GM15510 (cell line): Measurements from ENCODE around the gene NRXN3.

ENCODE experiments used
- POLR2A ChIP-seq: IDR thresholded peaks from 3 replicates; pipeline ENCODE4 v1.6.1; 2011; ENCODE audit warnings: borderline replicate concordance; ENCODE audit not compliant: insufficient read length; ENCODE audit errors: extremely low read depth

NRXN3 gene

DNA sequence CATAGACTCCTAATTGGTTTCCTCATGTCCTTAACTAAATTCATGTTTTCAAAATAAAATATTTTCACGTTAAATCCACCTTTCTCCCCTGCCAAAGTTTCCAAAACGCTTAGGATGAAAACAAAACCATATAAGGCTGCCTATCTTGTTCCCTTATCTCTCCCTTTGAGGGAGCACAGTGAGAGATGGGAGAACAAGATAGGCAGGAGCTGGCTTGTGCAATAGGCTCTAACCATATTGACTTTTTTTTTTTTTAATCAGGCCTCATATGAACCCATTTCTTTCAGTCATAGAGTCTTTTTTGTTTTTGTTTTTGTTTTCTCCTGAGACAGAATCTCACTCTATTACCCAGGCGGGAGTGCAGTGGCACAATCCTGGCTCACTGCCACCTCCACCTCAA lies 184.9 kb downstream of the NRXN3 start:
- TF ChIP-seq POLR2A: no peak

DNA sequence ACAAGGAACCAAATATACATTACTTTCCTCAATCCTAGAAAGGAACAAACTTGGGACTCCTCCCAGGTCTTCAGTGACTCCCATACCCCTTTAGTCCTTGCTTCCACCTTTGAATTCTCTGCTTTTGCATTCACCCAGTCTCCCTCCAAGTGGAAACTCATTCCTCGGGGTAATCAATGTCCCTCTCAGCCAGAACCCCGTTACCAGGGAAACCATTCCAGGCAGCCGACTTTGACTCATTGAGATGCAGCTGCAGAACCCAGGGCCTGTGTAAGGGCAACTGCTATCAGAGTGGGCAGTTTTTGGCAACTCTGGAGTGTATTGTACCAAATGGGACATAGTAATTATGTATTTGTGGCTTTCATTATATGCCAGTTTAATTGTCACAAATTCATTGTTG lies 186.2 kb downstream of the NRXN3 start:
- TF ChIP-seq POLR2A: no peak

DNA sequence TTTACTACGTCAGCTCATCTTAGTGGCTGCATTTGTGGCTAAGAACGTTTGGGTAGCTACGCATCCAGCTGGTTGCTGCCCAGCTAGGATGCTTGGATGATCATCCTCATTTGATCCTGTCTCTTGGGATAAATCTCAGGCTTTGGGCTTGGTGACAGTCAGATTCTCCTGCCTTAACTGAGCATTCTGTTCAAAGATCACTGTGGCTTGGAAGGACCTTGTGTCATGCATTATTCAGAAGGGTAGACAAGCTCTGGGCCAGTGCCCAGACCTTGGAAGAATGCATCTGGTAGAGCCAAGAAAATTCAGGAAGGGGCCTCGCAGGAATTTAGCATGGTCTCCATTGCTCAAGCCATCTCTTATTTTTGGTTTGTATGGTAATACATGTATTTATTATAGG lies 188.4 kb downstream of the NRXN3 start:
- no peak for TF ChIP-seq POLR2A

- TF ChIP-seq POLR2A: no peak
Measured at GRCh38 chr14:78359581-78359980, 189.4 kb downstream of the NRXN3 start.

DNA sequence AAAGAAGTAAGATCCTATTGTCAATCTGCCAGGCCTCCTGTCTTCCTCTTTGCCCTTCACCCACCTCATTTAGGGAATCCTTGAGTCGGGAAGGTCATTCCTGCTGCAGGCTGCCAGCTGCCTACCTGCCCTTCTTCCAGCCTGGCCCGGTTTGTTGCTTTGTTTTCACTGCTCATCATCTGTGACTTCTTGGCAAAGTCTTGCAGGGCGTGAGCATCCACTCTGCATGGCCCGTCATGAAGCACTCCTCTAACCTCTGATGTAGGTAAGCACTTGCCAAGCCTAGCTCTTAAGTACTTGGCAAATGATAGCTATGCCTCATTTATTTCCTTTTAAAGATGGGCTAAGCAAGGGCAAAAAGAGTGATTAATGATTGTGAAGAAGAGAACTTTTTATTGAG lies 192.8 kb downstream of the NRXN3 start:
- no peak for TF ChIP-seq POLR2A

- TF ChIP-seq POLR2A: no peak
Measured at GRCh38 chr14:78367355-78367754, 197.2 kb downstream of the NRXN3 start.

- no peak for TF ChIP-seq POLR2A
Measured at GRCh38 chr14:78383060-78383459, 212.9 kb downstream of the NRXN3 start.

DNA sequence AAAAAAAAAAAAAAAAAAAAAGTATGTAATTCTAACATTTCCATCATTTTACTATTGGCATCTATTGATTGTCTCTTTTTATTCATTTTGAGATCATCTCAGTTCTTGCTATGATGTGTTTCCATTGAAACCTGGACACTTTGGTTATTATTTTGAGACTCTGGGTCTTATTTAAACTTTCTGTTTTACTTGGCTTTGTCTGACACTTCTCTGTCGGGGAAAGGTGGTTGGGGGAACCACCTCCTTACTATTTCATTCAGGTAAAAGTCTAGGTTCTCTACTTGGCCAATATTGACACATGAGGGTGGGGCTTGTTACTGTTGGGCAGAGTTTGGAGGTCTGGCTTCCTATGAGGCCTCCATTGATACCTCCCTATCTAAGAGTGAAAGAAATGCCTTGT lies 228.0 kb downstream of the NRXN3 start:
- no peak for TF ChIP-seq POLR2A

DNA sequence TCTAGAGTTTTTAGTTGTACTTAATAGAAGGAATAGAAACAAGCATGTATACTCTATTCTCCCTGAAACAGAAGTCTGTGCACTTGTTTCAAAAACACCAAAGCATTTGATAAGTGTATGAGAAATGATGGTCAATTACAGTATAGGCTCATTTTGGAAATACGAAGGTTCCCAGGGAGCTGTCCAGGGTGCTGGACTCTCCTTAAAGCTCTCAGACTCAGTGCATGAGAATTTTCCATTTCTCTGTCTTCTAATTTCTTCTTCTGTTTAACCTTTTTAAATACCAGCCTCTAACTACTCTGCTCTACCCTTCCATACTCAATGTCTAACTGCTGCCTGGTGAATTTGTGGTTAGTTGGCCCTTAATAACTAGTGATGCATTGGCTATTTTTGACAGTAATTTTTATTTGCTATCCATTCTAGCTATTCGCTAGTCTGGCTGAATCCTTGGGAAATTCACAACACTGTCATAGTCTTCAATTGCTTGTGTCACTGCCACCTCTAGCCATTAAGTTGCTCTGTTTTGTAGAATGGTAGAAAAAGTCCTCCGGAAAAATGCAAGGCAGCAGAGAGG lies 229.2 kb downstream of the NRXN3 start:
- TF ChIP-seq POLR2A: no peak

DNA sequence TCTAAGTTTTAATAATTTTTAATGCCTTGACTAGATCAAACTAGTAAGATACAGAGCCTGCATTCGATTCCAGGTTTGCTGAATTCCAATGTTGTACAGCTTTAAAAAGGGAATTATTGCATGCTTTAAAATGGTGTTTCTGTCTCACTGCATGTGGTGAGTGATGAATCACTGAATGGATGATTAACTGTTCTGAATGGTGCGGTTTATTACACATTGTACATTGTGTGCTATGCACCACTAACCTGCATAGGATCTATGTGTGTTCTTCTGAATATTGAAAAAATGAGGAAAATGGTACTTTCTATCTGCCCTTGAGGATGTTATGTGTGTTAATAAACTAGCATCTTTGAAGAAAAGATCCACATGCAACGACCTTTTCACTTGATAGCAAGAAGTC lies 231.7 kb downstream of the NRXN3 start:
- TF ChIP-seq POLR2A: no peak

- TF ChIP-seq POLR2A: no peak
Measured at GRCh38 chr14:78403278-78403815, 233.2 kb downstream of the NRXN3 start.

DNA sequence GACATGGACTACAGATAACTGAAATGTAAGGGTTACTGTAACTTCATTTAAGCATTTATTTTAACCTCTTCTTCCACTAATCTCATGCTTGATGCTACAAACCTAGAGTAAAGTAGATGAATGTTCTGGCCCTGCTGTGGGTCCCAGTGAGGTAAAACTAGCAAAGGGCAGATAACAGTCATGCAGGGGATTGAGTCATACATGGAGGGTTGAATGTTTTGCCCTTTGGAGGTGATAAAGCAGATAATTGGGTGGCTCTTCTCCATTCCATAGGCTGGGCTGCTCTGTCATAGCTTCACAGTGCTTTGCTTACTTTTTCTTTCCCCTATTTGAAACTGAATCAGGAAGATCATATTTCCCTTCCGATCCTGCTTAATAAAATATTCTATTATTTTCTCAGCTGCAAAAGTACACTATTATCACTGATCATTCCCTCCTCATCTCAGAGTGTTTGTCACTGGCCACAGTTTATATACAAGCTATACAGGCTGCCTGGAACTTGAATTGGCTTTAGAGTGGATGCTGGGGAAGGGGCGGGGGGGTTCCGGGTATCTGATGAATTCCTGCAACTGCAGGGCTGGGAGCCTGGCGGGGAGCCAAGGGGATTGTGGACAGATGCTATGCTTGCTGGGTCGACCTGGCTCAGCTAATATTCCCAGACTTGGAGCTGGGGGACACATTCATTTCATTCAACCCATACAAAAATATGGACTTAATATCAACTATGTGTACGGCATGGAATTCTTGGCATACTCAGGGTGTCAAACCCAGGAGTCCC lies 235.1 kb downstream of the NRXN3 start:
- TF ChIP-seq POLR2A: no peak

GRCh38 chr14:78412475-78412874 lies 242.3 kb downstream of the NRXN3 start:
- no peak for TF ChIP-seq POLR2A

GRCh38 chr14:78414172-78414571 lies 244.0 kb downstream of the NRXN3 start:
- no peak for TF ChIP-seq POLR2A

- no peak for TF ChIP-seq POLR2A
Measured at GRCh38 chr14:78417532-78417931, 247.4 kb downstream of the NRXN3 start.

DNA sequence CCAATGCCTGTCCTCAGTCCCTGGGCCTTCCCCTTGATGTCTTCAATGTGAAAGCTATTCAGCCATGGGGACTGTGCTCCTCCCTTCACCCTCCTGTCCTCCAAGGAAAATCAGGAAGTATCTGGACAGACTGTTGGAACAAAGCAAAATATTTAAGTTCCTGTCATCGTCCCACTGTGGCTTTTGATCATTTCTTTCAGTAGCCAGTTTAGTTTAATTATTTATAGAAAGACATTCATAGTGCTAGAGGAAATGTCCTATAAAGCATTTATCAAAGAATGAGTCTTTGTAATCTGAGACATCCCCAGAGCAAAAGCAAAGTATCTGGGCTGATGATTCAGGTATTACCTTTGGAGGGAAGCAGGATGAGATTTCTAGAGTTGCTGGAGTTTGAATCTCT lies 254.1 kb downstream of the NRXN3 start:
- TF ChIP-seq POLR2A: no peak

- no peak for TF ChIP-seq POLR2A
Measured at GRCh38 chr14:78425330-78425729, 255.2 kb downstream of the NRXN3 start.

DNA sequence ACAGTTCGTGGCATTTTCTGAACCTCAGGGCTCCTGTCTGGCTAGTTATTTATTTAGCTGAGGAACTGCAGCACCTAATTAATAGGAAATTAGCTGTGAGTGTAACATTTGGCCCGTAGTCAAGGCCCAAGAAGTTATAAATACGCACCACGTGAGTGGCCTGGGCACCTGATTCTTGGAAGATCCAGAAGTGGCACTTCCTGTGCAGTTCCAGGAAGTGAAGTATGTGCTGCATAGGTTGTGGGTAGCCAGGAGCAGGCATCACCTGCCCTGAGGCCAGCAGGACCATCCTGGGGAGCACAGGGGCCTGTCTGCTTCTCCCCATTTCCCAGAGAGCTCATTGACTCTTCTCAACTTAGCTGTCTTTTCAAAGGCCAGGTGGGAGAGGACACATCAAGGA lies 255.6 kb downstream of the NRXN3 start:
- no peak for TF ChIP-seq POLR2A
